Endodermal cell (in vitro differentiated cells): ENCODE measurements around the gene RPTOR. TPM values are rescaled to one million over a fixed set of nuclear protein-coding genes. Genes with fewer than 3 reads are reported as not detected.
A peak's percentile ranks its signal among the peaks of the same experiment; 100 is the strongest.

Experiments
- DNase-seq: peaks from one replicate; pipeline ENCODE4 v3.0.0-alpha.2; 2017
- H3K27ac ChIP-seq: 2 replicates; pipeline ENCODE4 v1.5.1; 2013; ENCODE audit warnings: mild to moderate bottlenecking, low read depth, low read length, moderate library complexity
- H3K27me3 ChIP-seq: 2 replicates; pipeline ENCODE4 v1.6.1; 2013; ENCODE audit warnings: mild to moderate bottlenecking, low read length, moderate library complexity; ENCODE audit not compliant: insufficient read depth, control insufficient read depth, poor library complexity, severe bottlenecking
- H3K36me3 ChIP-seq: 2 replicates; pipeline ENCODE4 v1.7.0; 2013; ENCODE audit warnings: mild to moderate bottlenecking, low read length, moderate library complexity; ENCODE audit not compliant: control insufficient read depth, insufficient read depth
- H3K4me1 ChIP-seq: one replicate; pipeline ENCODE4 v1.7.0; 2013; ENCODE audit warnings: low read length; ENCODE audit not compliant: control insufficient read depth, insufficient read depth
- H3K4me3 ChIP-seq: 2 replicates; pipeline ENCODE4 v1.5.1; 2013; ENCODE audit warnings: mild to moderate bottlenecking, low read length, moderate library complexity
- H3K9ac ChIP-seq: 2 replicates; pipeline ENCODE4 v1.6.1; 2013; ENCODE audit warnings: mild to moderate bottlenecking, low read length, moderate library complexity; ENCODE audit not compliant: poor library complexity, severe bottlenecking; ENCODE audit errors: extremely low read depth
- H3K9me3 ChIP-seq: 2 replicates; pipeline ENCODE4 v1.6.1; 2013; ENCODE audit warnings: mild to moderate bottlenecking, low read length, moderate library complexity; ENCODE audit not compliant: control insufficient read depth
- H3K27ac Mint-ChIP-seq: 2 replicates; pipeline ENCODE4 v1.8.0; 2020; ENCODE audit warnings: mixed read lengths
- H3K27me3 Mint-ChIP-seq: 2 replicates; pipeline ENCODE4 v1.8.0; 2021; ENCODE audit warnings: mild to moderate bottlenecking, mixed read lengths; ENCODE audit not compliant: insufficient read depth
- H3K36me3 Mint-ChIP-seq: 2 replicates; pipeline ENCODE4 v1.8.0; 2020; ENCODE audit warnings: low read depth, mixed read lengths
- H3K4me1 Mint-ChIP-seq: 2 replicates; pipeline ENCODE4 v1.8.0; 2020; ENCODE audit warnings: mixed read lengths
- H3K4me3 Mint-ChIP-seq: 2 replicates; pipeline ENCODE4 v1.8.0; 2020; ENCODE audit warnings: mild to moderate bottlenecking, moderate library complexity, mixed read lengths
- H3K9me3 Mint-ChIP-seq: 2 replicates; pipeline ENCODE4 v1.8.0; 2020; ENCODE audit warnings: mild to moderate bottlenecking, mixed read lengths
- WGBS, 2 experiments: methylation state at CpG; one replicate each; pipeline versions ENCODE4 v1.1.5 to v1.1.7; 2013; ENCODE audit warnings: missing lambda C conversion rate in 2 of 2, mixed read lengths in 1 of 2; ENCODE audit not compliant: insufficient coverage in 1 of 2, insufficient read length in 1 of 2; 5-methylcytosine and 5-hydroxymethylcytosine counted together
- total RNA-seq, 2 donors: library from RNA; stranded (reverse); fragmentation: NEBNext Ultra II Directional in 1 of 2; extraction: Animal tissue kit (Norgen Biotek cat#: 25700) in 1 of 2; gene quantifications; 2 replicates in 1 of 2; 3 replicates in 1 of 2; pipeline ENCODE4 v1.2.1, GENCODE V29; 2021
- TF ChIP-seq, protein P1 (sequence below): fragments of 200-600 bp; sonication (generic); conservative IDR thresholded peaks from 2 replicates; pipeline ENCODE4 v1.5.0; 2021; ENCODE audit warnings: antibody characterized with exemption, mild to moderate bottlenecking

Gene RPTOR
- total RNA-seq, 2 donors from 2014 or later: 45.1 to 53.4 TPM

DNA sequence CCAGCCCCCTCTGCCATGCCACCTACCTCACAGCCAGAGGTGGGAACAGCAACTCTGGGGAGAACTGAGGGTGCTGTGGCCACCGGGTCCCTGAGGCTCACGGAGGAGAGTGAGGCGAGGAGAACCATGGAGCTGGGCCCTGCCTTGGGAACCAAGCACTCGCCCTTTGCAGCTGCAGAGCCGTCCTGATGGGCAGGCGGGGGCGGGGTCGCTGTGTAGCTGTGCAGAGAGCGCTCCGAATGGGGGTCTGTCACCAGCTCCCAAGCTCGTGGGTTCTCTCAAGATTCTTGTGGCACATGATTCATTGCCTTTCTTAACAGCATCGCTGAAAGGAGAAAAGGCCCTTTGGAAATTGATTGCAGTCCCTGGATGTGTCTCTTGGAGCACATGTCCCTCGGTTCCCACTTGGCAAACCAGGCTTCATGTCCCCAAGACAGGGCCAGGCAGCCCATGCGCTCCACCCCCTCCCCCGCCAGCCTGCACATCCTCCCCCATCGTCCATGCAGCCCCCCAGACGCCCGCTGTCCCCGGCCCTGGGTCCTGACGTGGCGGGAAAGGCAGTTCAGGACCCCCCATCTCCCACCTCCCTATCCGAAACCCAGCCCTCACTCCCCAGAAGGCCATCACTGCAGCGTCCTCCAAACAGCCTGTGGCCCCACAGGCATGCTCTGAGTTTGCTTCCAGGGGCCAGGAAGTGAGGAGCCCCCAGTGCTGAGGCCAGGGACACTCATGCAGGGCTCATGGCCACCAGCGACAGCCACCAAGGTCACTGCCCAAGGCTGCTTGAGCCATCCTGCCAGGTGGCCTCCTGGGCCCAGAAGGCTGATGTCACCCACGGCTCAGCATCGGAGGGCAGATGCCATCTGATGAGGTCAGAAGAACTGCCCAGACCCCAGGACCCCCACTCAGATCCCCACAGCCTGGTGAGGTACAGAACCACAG lies 426.4 kb downstream of the RPTOR start:
- TF ChIP-seq, protein P1, sequence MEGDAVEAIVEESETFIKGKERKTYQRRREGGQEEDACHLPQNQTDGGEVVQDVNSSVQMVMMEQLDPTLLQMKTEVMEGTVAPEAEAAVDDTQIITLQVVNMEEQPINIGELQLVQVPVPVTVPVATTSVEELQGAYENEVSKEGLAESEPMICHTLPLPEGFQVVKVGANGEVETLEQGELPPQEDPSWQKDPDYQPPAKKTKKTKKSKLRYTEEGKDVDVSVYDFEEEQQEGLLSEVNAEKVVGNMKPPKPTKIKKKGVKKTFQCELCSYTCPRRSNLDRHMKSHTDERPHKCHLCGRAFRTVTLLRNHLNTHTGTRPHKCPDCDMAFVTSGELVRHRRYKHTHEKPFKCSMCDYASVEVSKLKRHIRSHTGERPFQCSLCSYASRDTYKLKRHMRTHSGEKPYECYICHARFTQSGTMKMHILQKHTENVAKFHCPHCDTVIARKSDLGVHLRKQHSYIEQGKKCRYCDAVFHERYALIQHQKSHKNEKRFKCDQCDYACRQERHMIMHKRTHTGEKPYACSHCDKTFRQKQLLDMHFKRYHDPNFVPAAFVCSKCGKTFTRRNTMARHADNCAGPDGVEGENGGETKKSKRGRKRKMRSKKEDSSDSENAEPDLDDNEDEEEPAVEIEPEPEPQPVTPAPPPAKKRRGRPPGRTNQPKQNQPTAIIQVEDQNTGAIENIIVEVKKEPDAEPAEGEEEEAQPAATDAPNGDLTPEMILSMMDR: no peak
- H3K9me3 ChIP-seq: no peaks in the 10 kb centered on the region
- no peak for DNase-seq
- no peak overlapping the region for H3K9ac ChIP-seq
- no peak overlapping the region for H3K4me3 Mint-ChIP-seq
- no peaks in the 10 kb centered on the region for H3K27me3 Mint-ChIP-seq
- H3K27ac Mint-ChIP-seq: peak overlapping the region; percentile 64
- peaks cover 3% of the 10 kb centered on the region for H3K36me3 Mint-ChIP-seq
- H3K27ac ChIP-seq: no peak overlapping the region
- H3K4me1 Mint-ChIP-seq: no peaks in the 10 kb centered on the region
- no peaks in the 10 kb centered on the region for H3K36me3 ChIP-seq
- H3K4me1 ChIP-seq: no peaks in the 10 kb centered on the region
- 77 to 87% methylated on average over 16 to 26 of the region's 26 CpGs for WGBS, 2 experiments
- no peaks in the 10 kb centered on the region for H3K9me3 Mint-ChIP-seq
- no peak overlapping the region for H3K4me3 ChIP-seq
- H3K27me3 ChIP-seq: no peaks in the 10 kb centered on the region

DNA sequence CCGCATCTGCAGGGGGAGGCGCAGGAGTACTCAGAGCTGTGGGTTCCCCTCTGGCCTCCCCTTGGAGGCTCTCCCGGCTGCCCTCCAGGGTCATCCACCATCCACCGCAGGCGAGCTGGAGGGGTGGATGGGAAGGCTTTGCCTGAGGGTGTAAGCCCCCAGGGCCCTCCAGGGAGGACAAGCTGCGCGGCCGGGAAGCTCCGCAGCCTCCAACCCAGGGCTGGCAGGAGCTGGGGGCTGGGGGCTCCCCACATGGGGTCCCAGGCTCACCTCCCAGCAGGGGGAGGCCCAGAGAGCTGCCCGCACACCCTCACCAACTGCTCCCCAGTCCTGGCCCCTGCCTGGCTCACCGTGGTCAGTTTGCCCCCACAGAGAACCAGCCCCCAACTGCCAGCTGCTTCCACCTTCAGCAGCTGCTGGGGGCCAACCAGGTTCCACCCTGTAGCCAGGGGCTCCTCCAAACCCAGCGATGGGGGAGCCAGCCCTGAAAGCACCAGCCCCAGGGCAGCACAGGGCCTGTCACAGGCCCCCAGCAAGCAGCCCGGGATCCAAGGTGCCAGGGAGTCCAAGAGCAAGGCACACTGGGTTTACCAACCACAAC lies 427.2 kb downstream of the RPTOR start:
- Histone ChIP-seq H3K4me3 (no peak overlapping the region), H3K27ac (no peak overlapping the region), H3K9ac (no peak overlapping the region), H3K4me1 (no peaks in the 10 kb centered on the region), H3K27me3 (no peaks in the 10 kb centered on the region), H3K36me3 (no peaks in the 10 kb centered on the region), H3K9me3 (no peaks in the 10 kb centered on the region)
- no peak for DNase-seq
- peaks cover 2% of the 10 kb centered on the region for H3K9me3 Mint-ChIP-seq
- no peak overlapping the region for H3K4me3 Mint-ChIP-seq
- H3K36me3 Mint-ChIP-seq: peaks cover 1% of the 10 kb centered on the region
- H3K27me3 Mint-ChIP-seq: no peaks in the 10 kb centered on the region
- TF ChIP-seq, protein P1: no peak
- WGBS, 2 experiments: 90 to 98% methylated on average over 6 to 13 of the region's 13 CpGs
- no peak overlapping the region for H3K27ac Mint-ChIP-seq
- no peaks in the 10 kb centered on the region for H3K4me1 Mint-ChIP-seq

DNA sequence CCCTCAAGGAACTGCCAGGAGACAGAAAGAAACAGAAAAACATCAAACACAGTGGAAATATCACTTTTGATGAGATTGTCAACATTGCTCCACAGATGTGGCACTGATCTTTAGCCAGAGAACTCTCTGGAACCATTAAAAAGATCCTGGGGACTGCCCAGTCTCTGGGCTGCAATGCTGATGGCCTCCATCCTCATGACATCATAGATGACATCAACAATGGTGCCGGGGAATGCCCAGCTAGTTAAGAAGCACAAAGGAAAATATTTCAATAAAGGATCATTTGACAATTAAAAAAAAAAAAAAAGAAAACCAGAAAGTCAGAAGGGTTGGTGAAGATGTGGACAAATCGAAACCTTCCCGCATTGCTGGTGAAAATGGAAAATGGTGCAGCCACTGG lies 432.1 kb downstream of the RPTOR start:
- Histone ChIP-seq H3K4me3 (no peak overlapping the region), H3K27me3 (peaks cover 2% of the 10 kb centered on the region), H3K9me3 (no peaks in the 10 kb centered on the region), H3K4me1 (no peaks in the 10 kb centered on the region), H3K9ac (no peak overlapping the region), H3K36me3 (no peaks in the 10 kb centered on the region), H3K27ac (no peak overlapping the region)
- 95 to 100% methylated on average over 2 of the region's 3 CpGs for WGBS, 2 experiments
- peaks cover 7% of the 10 kb centered on the region for H3K27me3 Mint-ChIP-seq
- H3K9me3 Mint-ChIP-seq: peaks cover 4% of the 10 kb centered on the region
- no peak overlapping the region for H3K27ac Mint-ChIP-seq
- TF ChIP-seq, protein P1: no peak
- H3K4me1 Mint-ChIP-seq: no peaks in the 10 kb centered on the region
- H3K36me3 Mint-ChIP-seq: no peaks in the 10 kb centered on the region
- H3K4me3 Mint-ChIP-seq: no peak overlapping the region
- DNase-seq: no peak
